ENCODE data around the gene UBE2F. TPM values are rescaled to one million over a fixed set of nuclear protein-coding genes. Genes with fewer than 3 reads are reported as not detected.

The UBE2F gene
- total and polyA plus RNA-seq, 10 donors, result 32.1 to 73.9 (median 47.5) TPM

DNA sequence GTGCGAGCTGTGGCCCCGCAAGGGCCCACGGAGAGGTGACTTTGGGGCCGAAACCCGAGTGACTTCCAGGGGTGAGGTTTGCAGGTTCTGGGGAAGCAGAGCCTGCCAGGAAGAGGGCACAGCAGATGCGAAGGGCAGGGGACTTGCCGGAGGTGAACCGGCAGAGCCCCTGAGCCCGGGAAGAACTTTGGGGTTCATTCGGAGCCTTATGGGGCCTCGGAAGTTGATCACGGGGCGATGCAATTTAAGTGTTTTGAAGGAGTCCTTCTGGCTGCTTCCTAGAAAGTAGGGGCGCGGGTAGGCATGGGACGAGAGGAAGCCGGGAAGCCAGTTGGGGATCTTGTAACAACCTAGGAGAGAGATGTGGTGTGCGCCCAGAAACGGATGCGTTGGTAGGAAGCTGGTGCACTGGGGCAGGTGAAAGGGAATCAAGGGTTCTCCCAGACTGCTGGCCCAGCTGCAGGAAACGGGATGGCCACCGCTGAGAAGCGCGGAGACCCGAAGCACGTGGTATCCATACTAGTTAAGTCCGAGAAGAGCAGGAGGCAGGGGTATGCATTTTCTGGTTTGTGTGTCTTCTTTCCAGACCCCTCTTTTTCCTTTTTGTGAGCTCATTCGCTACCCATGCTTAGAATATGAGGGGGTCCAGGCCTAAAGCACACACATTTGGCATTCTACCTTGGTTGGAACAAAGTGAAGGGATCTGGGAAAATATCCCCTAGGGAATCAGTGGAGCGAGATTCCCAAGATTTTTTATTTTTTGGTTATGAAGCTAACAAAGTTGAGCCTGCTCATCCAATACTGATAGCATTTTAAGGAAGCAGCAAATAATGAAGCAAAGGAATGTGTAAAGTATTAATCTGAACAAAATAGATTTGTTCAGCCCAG is 94.7 kb downstream of the UBE2F start:
- intact Hi-C loops (cut with DNase I; ENCODE audit: low total_unique reads), result no loop called here
- no peaks in the 10 kb centered on the region for H3K9me3 ChIP-seq
- H3K4me1 ChIP-seq, result peaks cover 0 to 30% (median 21%) of the 10 kb centered on the region in 6 donors
- peaks cover 0 to 26% (median 13%) of the 10 kb centered on the region in 6 donors for H3K36me3 ChIP-seq
- 3 to 7% (median 5%) methylated on average over 28 to 29 of the region's 29 CpGs for WGBS, 5 donors
- peak overlapping the region in 7 of 8 donors; percentile 74 to 94 (median 90) for H3K27ac ChIP-seq
- peak overlapping the region; percentile 82 to 97 (median 94) for H3K4me3 ChIP-seq
- TF ChIP-seq, protein P1, sequence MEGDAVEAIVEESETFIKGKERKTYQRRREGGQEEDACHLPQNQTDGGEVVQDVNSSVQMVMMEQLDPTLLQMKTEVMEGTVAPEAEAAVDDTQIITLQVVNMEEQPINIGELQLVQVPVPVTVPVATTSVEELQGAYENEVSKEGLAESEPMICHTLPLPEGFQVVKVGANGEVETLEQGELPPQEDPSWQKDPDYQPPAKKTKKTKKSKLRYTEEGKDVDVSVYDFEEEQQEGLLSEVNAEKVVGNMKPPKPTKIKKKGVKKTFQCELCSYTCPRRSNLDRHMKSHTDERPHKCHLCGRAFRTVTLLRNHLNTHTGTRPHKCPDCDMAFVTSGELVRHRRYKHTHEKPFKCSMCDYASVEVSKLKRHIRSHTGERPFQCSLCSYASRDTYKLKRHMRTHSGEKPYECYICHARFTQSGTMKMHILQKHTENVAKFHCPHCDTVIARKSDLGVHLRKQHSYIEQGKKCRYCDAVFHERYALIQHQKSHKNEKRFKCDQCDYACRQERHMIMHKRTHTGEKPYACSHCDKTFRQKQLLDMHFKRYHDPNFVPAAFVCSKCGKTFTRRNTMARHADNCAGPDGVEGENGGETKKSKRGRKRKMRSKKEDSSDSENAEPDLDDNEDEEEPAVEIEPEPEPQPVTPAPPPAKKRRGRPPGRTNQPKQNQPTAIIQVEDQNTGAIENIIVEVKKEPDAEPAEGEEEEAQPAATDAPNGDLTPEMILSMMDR (IDR thresholded peaks at IDR 0.05 in 8 of 11, conservative IDR thresholded peaks at IDR 0.05 in 3 of 11), result no peak
- TF ChIP-seq POLR2A (IDR thresholded peaks at IDR 0.05), result no peak
- no peak for TF ChIP-seq POLR2AphosphoS5 (IDR thresholded peaks at IDR 0.05)
- peak; percentile 80 for DNase-seq
- H3K27me3 ChIP-seq (replicated peaks in 1 of 7), result peaks cover 0 to 7% (median 0%) of the 10 kb centered on the region in 7 donors

DNA sequence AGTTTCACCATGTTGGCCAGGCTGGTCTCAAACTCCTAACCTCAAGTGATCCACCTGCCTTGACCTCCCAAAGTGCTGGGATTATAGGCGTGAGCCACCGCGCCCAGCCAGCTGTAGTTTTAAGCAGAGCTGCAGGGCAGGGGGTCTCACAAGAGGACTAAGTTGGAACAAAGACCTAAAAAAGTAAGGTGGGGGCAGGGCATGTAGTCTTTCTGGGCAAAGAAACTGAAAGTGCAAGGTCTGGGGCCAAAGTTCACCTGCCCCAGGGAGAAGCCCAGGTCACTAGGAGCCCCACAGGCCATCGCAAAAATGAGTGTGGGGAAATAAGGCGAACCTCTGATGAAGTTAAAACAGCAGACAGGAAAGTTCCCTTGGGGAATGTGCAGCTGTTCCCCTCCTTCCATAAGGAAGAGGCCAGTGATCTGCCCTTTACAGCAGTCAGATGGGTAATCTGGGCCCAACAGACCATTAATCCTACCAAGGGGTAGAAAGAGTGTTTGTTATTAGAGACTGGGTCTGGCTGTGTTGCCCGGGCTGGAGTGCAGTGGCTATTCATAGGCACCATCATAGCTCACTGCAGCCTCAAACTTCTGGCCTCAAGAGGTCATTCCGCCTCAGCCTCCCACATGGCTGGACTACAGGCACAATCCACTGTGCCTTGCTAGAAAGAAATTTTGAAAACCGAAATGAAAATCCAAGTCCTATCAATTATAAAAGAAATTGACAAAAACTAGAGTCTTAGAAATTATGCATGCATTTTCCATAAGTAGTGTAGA is 96.8 kb downstream of the UBE2F start:
- Histone ChIP-seq H3K4me3 (no peak overlapping the region), H3K9me3 (no peaks in the 10 kb centered on the region), H3K27ac (no peak overlapping the region), H3K4me1 (peaks cover 0 to 30% (median 21%) of the 10 kb centered on the region in 6 donors), H3K27me3 (replicated peaks in 1 of 7) (no peaks in the 10 kb centered on the region), H3K36me3 (peaks cover 0 to 47% (median 23%) of the 10 kb centered on the region in 6 donors)
- no peak for TF ChIP-seq POLR2A (IDR thresholded peaks at IDR 0.05)
- TF ChIP-seq, protein P1 (IDR thresholded peaks at IDR 0.05 in 8 of 11, conservative IDR thresholded peaks at IDR 0.05 in 3 of 11), result no peak
- WGBS, 5 donors, result 91 to 97% (median 96%) methylated on average over 8 of the region's 8 CpGs
- DNase-seq, result no peak
- intact Hi-C loops (cut with DNase I; ENCODE audit: low total_unique reads), result no loop called here

DNA sequence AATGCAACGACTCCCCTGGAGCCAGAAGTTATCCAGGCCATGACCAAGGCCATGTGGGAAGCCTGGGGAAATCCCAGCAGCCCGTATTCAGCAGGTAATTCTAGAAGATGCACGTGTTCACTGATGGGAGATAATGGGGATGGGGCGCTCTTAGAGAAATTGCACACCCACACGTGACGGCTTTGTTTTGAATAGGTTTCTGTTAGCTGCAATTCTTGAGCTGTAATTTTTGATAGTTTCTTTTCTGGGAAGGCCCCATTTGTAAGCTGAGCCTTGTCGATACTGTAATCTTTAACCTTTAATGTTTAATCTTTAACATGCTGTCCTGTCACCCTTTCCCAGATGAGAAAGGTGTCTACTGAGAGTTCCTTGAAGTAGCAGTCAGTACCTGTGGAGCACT is 97.6 kb downstream of the UBE2F start:
- TF ChIP-seq POLR2AphosphoS5 (IDR thresholded peaks at IDR 0.05), result no peak
- no peak for TF ChIP-seq POLR2A (IDR thresholded peaks at IDR 0.05)
- TF ChIP-seq, protein P1 (IDR thresholded peaks at IDR 0.05 in 8 of 11, conservative IDR thresholded peaks at IDR 0.05 in 3 of 11), result no peak
- Histone ChIP-seq H3K27me3 (replicated peaks in 1 of 7) (no peaks in the 10 kb centered on the region), H3K27ac (no peak overlapping the region), H3K36me3 (peaks cover 0 to 54% (median 27%) of the 10 kb centered on the region in 6 donors), H3K4me1 (peaks cover 0 to 34% (median 22%) of the 10 kb centered on the region in 6 donors), H3K4me3 (no peak overlapping the region), H3K9me3 (no peaks in the 10 kb centered on the region)
- WGBS, 5 donors, result 84 to 90% (median 87%) methylated on average over 7 of the region's 7 CpGs
- no peak for DNase-seq
- intact Hi-C loops (cut with DNase I; ENCODE audit: low total_unique reads), result no loop called here
